ENCODE data around the gene POLR1A.

GRCh38 chr2:86028766-86029381 is 76.8 kb downstream of the POLR1A start:
- TF ChIP-seq CTCF (IDR thresholded peaks at IDR 0.05) (no peak), ZBTB21 (CRISPR knock-in tag; IDR thresholded peaks at IDR 0.05; ENCODE audit: borderline replicate concordance) (no peak), MAX (CRISPR knock-in tag; IDR thresholded peaks at IDR 0.05) (no peak), KAT7 (CRISPR knock-in tag; IDR thresholded peaks at IDR 0.05; ENCODE audit: borderline replicate concordance) (no peak), NFATC4 (CRISPR knock-in tag; IDR thresholded peaks at IDR 0.05) (no peak), NFYB (CRISPR knock-in tag; conservative IDR thresholded peaks at IDR 0.05; ENCODE audit: low read depth) (no peak), ZNF281 (CRISPR knock-in tag; IDR thresholded peaks at IDR 0.05) (no peak), USF1 (CRISPR knock-in tag; IDR thresholded peaks at IDR 0.05) (no peak), NR3C1 (CRISPR knock-in tag; conservative IDR thresholded peaks at IDR 0.05; ENCODE audit: low read depth) (no peak), OVOL2 (CRISPR knock-in tag; IDR thresholded peaks at IDR 0.05; ENCODE audit: borderline replicate concordance) (no peak), E2F5 (CRISPR knock-in tag; IDR thresholded peaks at IDR 0.05) (no peak), ATF2 (CRISPR knock-in tag; IDR thresholded peaks at IDR 0.05; ENCODE audit: borderline replicate concordance, low read depth) (no peak)
- TF ChIP-seq, protein P1, sequence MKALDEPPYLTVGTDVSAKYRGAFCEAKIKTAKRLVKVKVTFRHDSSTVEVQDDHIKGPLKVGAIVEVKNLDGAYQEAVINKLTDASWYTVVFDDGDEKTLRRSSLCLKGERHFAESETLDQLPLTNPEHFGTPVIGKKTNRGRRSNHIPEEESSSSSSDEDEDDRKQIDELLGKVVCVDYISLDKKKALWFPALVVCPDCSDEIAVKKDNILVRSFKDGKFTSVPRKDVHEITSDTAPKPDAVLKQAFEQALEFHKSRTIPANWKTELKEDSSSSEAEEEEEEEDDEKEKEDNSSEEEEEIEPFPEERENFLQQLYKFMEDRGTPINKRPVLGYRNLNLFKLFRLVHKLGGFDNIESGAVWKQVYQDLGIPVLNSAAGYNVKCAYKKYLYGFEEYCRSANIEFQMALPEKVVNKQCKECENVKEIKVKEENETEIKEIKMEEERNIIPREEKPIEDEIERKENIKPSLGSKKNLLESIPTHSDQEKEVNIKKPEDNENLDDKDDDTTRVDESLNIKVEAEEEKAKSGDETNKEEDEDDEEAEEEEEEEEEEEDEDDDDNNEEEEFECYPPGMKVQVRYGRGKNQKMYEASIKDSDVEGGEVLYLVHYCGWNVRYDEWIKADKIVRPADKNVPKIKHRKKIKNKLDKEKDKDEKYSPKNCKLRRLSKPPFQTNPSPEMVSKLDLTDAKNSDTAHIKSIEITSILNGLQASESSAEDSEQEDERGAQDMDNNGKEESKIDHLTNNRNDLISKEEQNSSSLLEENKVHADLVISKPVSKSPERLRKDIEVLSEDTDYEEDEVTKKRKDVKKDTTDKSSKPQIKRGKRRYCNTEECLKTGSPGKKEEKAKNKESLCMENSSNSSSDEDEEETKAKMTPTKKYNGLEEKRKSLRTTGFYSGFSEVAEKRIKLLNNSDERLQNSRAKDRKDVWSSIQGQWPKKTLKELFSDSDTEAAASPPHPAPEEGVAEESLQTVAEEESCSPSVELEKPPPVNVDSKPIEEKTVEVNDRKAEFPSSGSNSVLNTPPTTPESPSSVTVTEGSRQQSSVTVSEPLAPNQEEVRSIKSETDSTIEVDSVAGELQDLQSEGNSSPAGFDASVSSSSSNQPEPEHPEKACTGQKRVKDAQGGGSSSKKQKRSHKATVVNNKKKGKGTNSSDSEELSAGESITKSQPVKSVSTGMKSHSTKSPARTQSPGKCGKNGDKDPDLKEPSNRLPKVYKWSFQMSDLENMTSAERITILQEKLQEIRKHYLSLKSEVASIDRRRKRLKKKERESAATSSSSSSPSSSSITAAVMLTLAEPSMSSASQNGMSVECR (CRISPR knock-in tag; IDR thresholded peaks at IDR 0.05; ENCODE audit: borderline replicate concordance) = no peak
- TF ChIP-seq, protein P2, sequence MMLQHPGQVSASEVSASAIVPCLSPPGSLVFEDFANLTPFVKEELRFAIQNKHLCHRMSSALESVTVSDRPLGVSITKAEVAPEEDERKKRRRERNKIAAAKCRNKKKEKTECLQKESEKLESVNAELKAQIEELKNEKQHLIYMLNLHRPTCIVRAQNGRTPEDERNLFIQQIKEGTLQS (CRISPR knock-in tag; conservative IDR thresholded peaks at IDR 0.05) = no peak
